ENCODE data around the gene MBNL2.

GRCh38 chr13:97307882-97308624 is 85.9 kb downstream of the MBNL2 start:
- TF ChIP-seq CTCF (IDR thresholded peaks at IDR 0.05): no peak
- TF ChIP-seq POLR2AphosphoS5 (IDR thresholded peaks at IDR 0.05): peak in 1 of 4 donors; percentile 22
